Natural killer cell (primary cell): Measurements from ENCODE around the gene ASAP3. TPM values are rescaled to one million over a fixed set of nuclear protein-coding genes. Genes with fewer than 3 reads are reported as not detected.

ENCODE experiments used
- ATAC-seq, 3 donors: fragments of 150-1000 bp in 2 of 3; fragments of 200-7000 bp in 1 of 3; cut with Tn5 transposase; 1 replicate in 1 of 3; 2 replicates in 2 of 3; pipeline ENCODE4 v1.10.0; 2021; ENCODE audit warnings: mild to moderate bottlenecking in 2 of 3, moderate library complexity in 2 of 3
- DNase-seq, 2 donors: peaks; one replicate each; pipeline versions ENCODE4 v3.0.0 to v3.0.0-alpha.2; 2013 to 2021; ENCODE audit warnings: mixed read lengths in 1 of 2
- H3K27ac ChIP-seq: one replicate; pipeline ENCODE4 v1.5.1; 2013; ENCODE audit warnings: mild to moderate bottlenecking, low read length
- H3K27me3 ChIP-seq: one replicate; pipeline ENCODE4 v1.6.1; 2013; ENCODE audit warnings: low read length; ENCODE audit not compliant: control insufficient read depth, insufficient read depth
- H3K36me3 ChIP-seq: one replicate; pipeline ENCODE4 v1.6.1; 2013; ENCODE audit warnings: low read length; ENCODE audit not compliant: control insufficient read depth, insufficient read depth
- H3K4me1 ChIP-seq: one replicate; pipeline ENCODE4 v1.6.1; 2013; ENCODE audit warnings: low read length; ENCODE audit not compliant: control insufficient read depth, insufficient read depth
- H3K4me3 ChIP-seq: one replicate; pipeline ENCODE4 v1.5.1; 2013; ENCODE audit warnings: low read length
- H3K9me3 ChIP-seq: one replicate; pipeline ENCODE4 v1.6.1; 2013; ENCODE audit warnings: low read length; ENCODE audit not compliant: control insufficient read depth, insufficient read depth
- H3K27ac Mint-ChIP-seq, 2 donors: one replicate each; pipeline ENCODE4 v1.8.0; 2022; ENCODE audit warnings: mild to moderate bottlenecking in 2 of 2, mixed read lengths in 2 of 2, moderate library complexity in 1 of 2
- H3K27me3 Mint-ChIP-seq, 2 donors: one replicate each; pipeline ENCODE4 v1.8.0; 2022; ENCODE audit warnings: low read depth in 2 of 2, mixed read lengths in 2 of 2
- H3K36me3 Mint-ChIP-seq: one replicate; pipeline ENCODE4 v1.8.0; 2022; ENCODE audit warnings: mixed read lengths
- H3K4me1 Mint-ChIP-seq, 2 donors: one replicate each; pipeline ENCODE4 v1.8.0; 2022; ENCODE audit warnings: mixed read lengths in 2 of 2
- H3K4me3 Mint-ChIP-seq: one replicate; pipeline ENCODE4 v1.8.0; 2022; ENCODE audit warnings: mild to moderate bottlenecking, moderate library complexity, mixed read lengths
- H3K9me3 Mint-ChIP-seq, 2 donors: one replicate each; pipeline ENCODE4 v1.8.0; 2022; ENCODE audit warnings: mixed read lengths in 2 of 2
- CTCF ChIP-seq: fragments of 200-600 bp; IDR thresholded peaks from one replicate; pipeline ENCODE4 v1.8.0; 2022; ENCODE audit warnings: antibody characterized with exemption
- WGBS: methylation state at CpG from one replicate; pipeline ENCODE4 v1.1.7; 2013; ENCODE audit warnings: missing lambda C conversion rate; ENCODE audit not compliant: insufficient coverage; 5-methylcytosine and 5-hydroxymethylcytosine counted together
- intact Hi-C: fragments of 100-400 bp; cut with micrococcal nuclease; formaldehyde crosslinking; loops from one replicate; pipeline ENCODE4 v1.14.2; 2022
- total RNA-seq, 4 donors: library from RNA; stranded (reverse); fragments of 120-200 nt in 1 of 4; gene quantifications; one replicate each; pipeline versions ENCODE4 v1.2.3 to v1.2.4, GENCODE V29; 2013 to 2022

ASAP3 gene
- total RNA-seq, 3 donors from 2014 or later (not counting 1 experiment from before 2014, with no cell fraction given) = 0.25 to 0.70 (median 0.59) TPM

GRCh38 chr1:23394181-23394580, 89.8 kb downstream of the ASAP3 start:
- Histone ChIP-seq H3K9me3 (no peaks in the 10 kb centered on the region), H3K36me3 (no peaks in the 10 kb centered on the region), H3K4me1 (no peaks in the 10 kb centered on the region), H3K27ac (no peak overlapping the region), H3K27me3 (no peaks in the 10 kb centered on the region), H3K4me3 (no peak overlapping the region)
- Mint-ChIP-seq H3K4me1 (no peaks in the 10 kb centered on the region), H3K36me3 (no peaks in the 10 kb centered on the region), H3K27ac (no peak overlapping the region), H3K4me3 (no peak overlapping the region), H3K9me3 (no peaks in the 10 kb centered on the region), H3K27me3 (peaks cover 0 to 4% of the 10 kb centered on the region in 2 donors)
- WGBS = 85% methylated on average over 4 of the region's 4 CpGs
- intact Hi-C loops = no loop called here
- ATAC-seq (no peak), DNase-seq (no peak)
- no peak for TF ChIP-seq CTCF

GRCh38 chr1:23393706-23394105, 90.3 kb downstream of the ASAP3 start:
- intact Hi-C loops = no loop called here
- no peaks in the 10 kb centered on the region for H3K9me3 Mint-ChIP-seq
- no peaks in the 10 kb centered on the region for H3K27me3 ChIP-seq
- H3K27me3 Mint-ChIP-seq = peaks cover 0 to 4% of the 10 kb centered on the region in 2 donors
- no peak for TF ChIP-seq CTCF
- no peaks in the 10 kb centered on the region for H3K4me1 Mint-ChIP-seq
- no peak for DNase-seq
- H3K4me3 Mint-ChIP-seq = no peak overlapping the region
- H3K4me1 ChIP-seq = no peaks in the 10 kb centered on the region
- ATAC-seq = no peak
- H3K27ac Mint-ChIP-seq = no peak overlapping the region
- no peak overlapping the region for H3K27ac ChIP-seq
- no peaks in the 10 kb centered on the region for H3K36me3 Mint-ChIP-seq
- H3K4me3 ChIP-seq = no peak overlapping the region
- no peaks in the 10 kb centered on the region for H3K9me3 ChIP-seq
- 96% methylated on average over 15 of the region's 15 CpGs for WGBS
- no peaks in the 10 kb centered on the region for H3K36me3 ChIP-seq

GRCh38 chr1:23392125-23392855, 91.7 kb downstream of the ASAP3 start:
- Histone ChIP-seq H3K36me3 (no peaks in the 10 kb centered on the region), H3K9me3 (no peaks in the 10 kb centered on the region), H3K27me3 (no peaks in the 10 kb centered on the region), H3K4me3 (no peak overlapping the region), H3K27ac (no peak overlapping the region), H3K4me1 (no peaks in the 10 kb centered on the region)
- Mint-ChIP-seq H3K27ac (no peak overlapping the region), H3K4me3 (no peak overlapping the region), H3K36me3 (no peaks in the 10 kb centered on the region), H3K27me3 (peaks cover 0 to under 1% of the 10 kb centered on the region in 2 donors), H3K4me1 (no peaks in the 10 kb centered on the region), H3K9me3 (no peaks in the 10 kb centered on the region)
- intact Hi-C loops = no loop called here
- DNase-seq = no peak
- 70% methylated on average over 1 of the region's 2 CpGs for WGBS
- no peak for TF ChIP-seq CTCF
- peak in 1 of 3 donors; percentile 64 for ATAC-seq

GRCh38 chr1:23389837-23390321, 94.1 kb downstream of the ASAP3 start:
- Histone ChIP-seq H3K4me1 (no peaks in the 10 kb centered on the region), H3K4me3 (no peak overlapping the region), H3K27ac (no peak overlapping the region), H3K27me3 (no peaks in the 10 kb centered on the region), H3K9me3 (no peaks in the 10 kb centered on the region), H3K36me3 (no peaks in the 10 kb centered on the region)
- Mint-ChIP-seq H3K27ac (no peak overlapping the region), H3K27me3 (peaks cover 0 to 3% of the 10 kb centered on the region in 2 donors), H3K9me3 (no peaks in the 10 kb centered on the region), H3K4me3 (no peak overlapping the region), H3K4me1 (no peaks in the 10 kb centered on the region), H3K36me3 (no peaks in the 10 kb centered on the region)
- ATAC-seq (no peak), DNase-seq (no peak)
- 63% methylated on average over 9 of the region's 9 CpGs for WGBS
- no peak for TF ChIP-seq CTCF
- intact Hi-C loops = no loop called here
